Activated CD4-positive, alpha-beta memory T cell treated with anti-CD3 and anti-CD28 coated beads for 36 hours (primary cell): Measurements from ENCODE around the gene MDM1. TPM values are rescaled to one million over a fixed set of nuclear protein-coding genes. Genes with fewer than 3 reads are reported as not detected.

ENCODE experiments used
- CTCF ChIA-PET: fragments of 350-600 bp; sonication (Branson Sonifier 250); formaldehyde crosslinking; loops from one replicate; lab custom pipeline; 2021; ENCODE audit warnings: antibody characterized with exemption, inconsistent platforms; lab: Charles Lee
- POLR2A ChIA-PET: fragments of 350-600 bp; sonication (Branson Sonifier 250); formaldehyde crosslinking; loops from one replicate; lab custom pipeline; 2021; ENCODE audit warnings: antibody characterized with exemption; lab: Charles Lee
- DNase-seq: peaks from one replicate; pipeline ENCODE4 v3.0.0-alpha.2; 2020
- H3K27ac Mint-ChIP-seq: one replicate; pipeline ENCODE4 v1.8.0; 2021; ENCODE audit warnings: mixed read lengths
- H3K27me3 Mint-ChIP-seq: one replicate; pipeline ENCODE4 v1.8.0; 2021; ENCODE audit warnings: mixed read lengths
- H3K36me3 Mint-ChIP-seq: one replicate; pipeline ENCODE4 v1.8.0; 2021; ENCODE audit warnings: mixed read lengths
- H3K4me1 Mint-ChIP-seq: one replicate; pipeline ENCODE4 v1.8.0; 2021; ENCODE audit warnings: low read depth, mixed read lengths
- H3K4me3 Mint-ChIP-seq: one replicate; pipeline ENCODE4 v1.8.0; 2021; ENCODE audit warnings: mild to moderate bottlenecking, mixed read lengths
- H3K9me3 Mint-ChIP-seq: one replicate; pipeline ENCODE4 v1.8.0; 2021; ENCODE audit warnings: mixed read lengths
- intact Hi-C: fragments of 100-400 bp; cut with micrococcal nuclease; formaldehyde crosslinking; loops from one replicate; pipeline ENCODE4 v1.15.1; 2023
- total RNA-seq, 2 experiments: library from RNA; stranded (reverse); gene quantifications; one replicate each; pipeline ENCODE4 v1.2.3, GENCODE V29; 2021

Gene MDM1
- total RNA-seq, 2 experiments from 2014 or later: 13.8 to 15.6 TPM

DNA sequence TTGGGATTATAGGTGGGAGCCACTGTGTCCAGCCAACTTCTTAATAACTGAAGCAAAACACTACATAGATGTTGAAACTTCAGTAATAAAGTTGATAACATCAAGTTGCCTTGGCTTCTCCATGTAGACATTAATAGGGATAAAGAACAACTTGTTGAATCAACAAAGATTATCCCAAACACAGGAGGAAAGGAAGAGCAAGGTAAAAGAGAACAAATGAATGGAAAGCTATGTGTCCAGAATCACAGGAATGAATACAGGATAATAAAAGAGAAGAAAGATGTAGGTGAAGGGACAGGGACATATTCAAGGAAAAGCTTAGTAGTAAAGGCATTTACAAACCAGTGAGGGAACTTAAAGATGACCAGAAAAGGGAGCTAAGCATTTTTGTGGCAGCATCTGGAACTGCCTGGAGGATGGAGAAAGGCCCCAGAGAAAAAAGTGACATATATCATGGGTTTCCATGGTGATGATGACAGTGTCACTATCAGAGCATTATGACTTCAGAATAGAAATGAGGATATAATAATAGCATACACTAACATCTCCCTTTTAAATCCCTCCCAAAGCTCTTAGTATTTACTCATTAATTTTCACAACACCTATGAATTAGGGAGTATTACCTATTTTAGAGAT, 24.0 kb upstream of the MDM1 start:
- POLR2A ChIA-PET: interaction anchor here (0.7 to 1.0 kb wide), 2 partner anchors 14 to 16 kb away, joined by 3 read pairs; no protein-coding TSS in a partner anchor
- Mint-ChIP-seq H3K27ac (no peak overlapping the region), H3K4me1 (peaks cover 12% of the 10 kb centered on the region), H3K36me3 (no peaks in the 10 kb centered on the region), H3K27me3 (no peaks in the 10 kb centered on the region), H3K9me3 (no peaks in the 10 kb centered on the region), H3K4me3 (no peak overlapping the region)
- CTCF ChIA-PET: interaction anchor here (0.6 to 1.2 kb wide), 4 partner anchors 17 to 348 kb away, joined by 3 to 4 read pairs (median 4); no protein-coding TSS in a partner anchor
- DNase-seq: no peak
- intact Hi-C loops: loop anchor here (5.0 kb wide), 2 partner anchors 286 to 391 kb away; partner anchors contain the start of gene SLC35E3

DNA sequence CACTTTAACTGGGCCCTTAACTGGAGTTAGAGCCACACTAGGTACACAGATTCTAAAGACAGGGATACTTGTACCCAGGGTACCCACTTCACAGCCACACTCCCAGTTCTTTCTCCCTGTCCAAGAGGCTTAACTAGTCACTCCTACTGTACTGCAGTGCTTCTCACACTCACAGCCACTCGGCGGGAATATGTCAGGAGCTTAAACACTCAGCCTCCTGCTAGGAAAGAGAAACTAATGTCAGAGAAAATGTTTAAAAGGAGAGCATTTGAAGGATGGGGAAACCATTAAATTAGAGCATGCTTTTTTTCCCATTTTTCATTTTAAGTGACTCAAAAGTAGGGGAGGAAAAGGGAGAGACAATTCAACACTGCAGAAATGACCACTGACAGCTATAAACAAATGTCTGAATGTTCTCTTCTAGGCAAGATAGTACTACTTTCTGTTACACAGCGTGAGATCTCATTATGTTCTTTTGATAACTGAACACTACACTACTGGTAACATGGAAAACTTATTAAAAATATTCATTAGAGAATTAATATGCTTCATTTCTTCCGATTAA, 22.9 kb upstream of the MDM1 start:
- H3K9me3 Mint-ChIP-seq: no peaks in the 10 kb centered on the region
- intact Hi-C loops: loop anchor here (5.0 kb wide), 2 partner anchors 287 to 392 kb away; partner anchors contain the start of gene SLC35E3
- H3K4me3 Mint-ChIP-seq: no peak overlapping the region
- H3K27ac Mint-ChIP-seq: no peak overlapping the region
- CTCF ChIA-PET: interaction anchor here (0.6 kb wide), 1 partner anchor 349 kb away, joined by 3 read pairs; no protein-coding TSS in a partner anchor
- H3K4me1 Mint-ChIP-seq: peaks cover 9% of the 10 kb centered on the region
- no peak for DNase-seq
- no peaks in the 10 kb centered on the region for H3K36me3 Mint-ChIP-seq
- peaks cover 1% of the 10 kb centered on the region for H3K27me3 Mint-ChIP-seq
- POLR2A ChIA-PET: no interaction called here

DNA sequence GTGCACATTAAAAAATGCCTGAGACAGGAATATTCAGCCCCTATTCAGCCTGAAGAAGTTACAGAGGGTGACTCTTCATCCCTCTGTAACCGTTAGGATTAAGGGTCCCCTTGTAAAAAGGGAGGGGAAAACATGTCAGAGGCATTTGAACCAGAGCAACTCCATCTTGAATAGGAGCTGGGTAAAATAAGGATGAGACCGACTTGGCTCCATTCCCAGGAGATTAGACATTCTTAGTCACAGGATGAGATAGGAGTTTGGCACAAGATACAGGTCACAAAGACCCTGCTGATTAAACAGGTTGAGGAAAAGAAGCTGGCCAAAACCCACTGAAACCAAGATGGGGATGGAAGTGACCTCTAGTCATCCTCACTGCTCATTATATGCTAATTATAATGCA, 19.9 kb upstream of the MDM1 start:
- POLR2A ChIA-PET: no interaction called here
- intact Hi-C loops: no loop called here
- H3K36me3 Mint-ChIP-seq: no peaks in the 10 kb centered on the region
- no peak overlapping the region for H3K27ac Mint-ChIP-seq
- no peak overlapping the region for H3K4me3 Mint-ChIP-seq
- no peak for DNase-seq
- H3K27me3 Mint-ChIP-seq: peaks cover 2% of the 10 kb centered on the region
- CTCF ChIA-PET: no interaction called here
- no peaks in the 10 kb centered on the region for H3K9me3 Mint-ChIP-seq
- H3K4me1 Mint-ChIP-seq: no peaks in the 10 kb centered on the region

DNA sequence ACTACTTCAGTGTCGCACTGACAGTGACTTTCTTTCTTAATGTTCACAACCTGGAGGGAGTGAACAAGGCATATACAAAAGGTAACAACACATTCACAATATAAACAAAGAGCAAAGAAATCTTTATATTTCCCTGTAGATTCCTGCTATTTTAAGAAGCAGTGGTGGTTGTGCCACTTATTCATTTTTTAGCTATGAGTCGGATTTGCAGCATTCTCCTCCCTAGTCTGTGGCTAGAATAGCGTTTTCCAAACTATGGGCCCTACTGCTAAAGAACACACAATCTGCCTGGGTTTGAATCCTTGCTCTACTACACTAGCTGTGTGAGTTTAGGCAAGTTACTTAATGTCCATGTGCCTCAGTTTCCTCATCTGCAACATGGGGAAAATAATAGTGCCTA, 18.6 kb upstream of the MDM1 start:
- Mint-ChIP-seq H3K27me3 (peaks cover 6% of the 10 kb centered on the region), H3K9me3 (no peaks in the 10 kb centered on the region), H3K4me1 (peaks cover 1% of the 10 kb centered on the region), H3K4me3 (no peak overlapping the region), H3K27ac (no peak overlapping the region), H3K36me3 (no peaks in the 10 kb centered on the region)
- POLR2A ChIA-PET: no interaction called here
- intact Hi-C loops: no loop called here
- DNase-seq: no peak
- CTCF ChIA-PET: interaction anchor here (0.6 kb wide), 1 partner anchor 9 kb away, joined by 3 read pairs; no protein-coding TSS in a partner anchor

DNA sequence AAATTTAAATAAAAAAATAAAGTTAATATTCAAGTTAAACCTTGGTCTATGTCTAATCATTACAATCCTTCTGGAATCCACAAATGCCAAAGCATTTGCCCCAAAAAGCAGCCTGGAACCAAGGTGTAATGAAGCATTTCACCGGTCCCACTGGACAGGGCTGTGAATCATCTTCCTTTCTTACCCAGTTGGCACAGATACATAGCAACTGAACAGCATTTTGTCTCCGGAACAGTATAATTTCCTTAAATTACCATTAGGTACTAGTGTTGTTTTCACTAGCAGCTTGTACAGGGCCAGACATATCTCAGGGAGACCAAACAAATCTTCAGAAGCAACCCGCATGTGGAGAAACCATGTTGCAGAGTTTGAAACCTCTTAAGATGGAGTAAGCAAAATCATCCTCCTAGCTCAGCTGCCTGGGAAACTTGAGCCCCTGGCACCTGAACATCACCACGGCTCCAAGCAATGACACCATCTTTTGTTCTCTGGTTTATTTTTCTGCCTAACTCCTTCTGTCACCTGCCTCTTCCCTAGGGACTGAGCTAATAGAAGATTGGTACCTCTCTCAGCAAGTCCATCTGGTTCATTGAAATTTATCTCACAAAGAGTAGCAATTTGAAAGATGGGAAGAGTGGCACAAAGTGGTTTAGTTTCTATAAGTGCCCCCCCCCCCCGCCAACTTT, 17.9 kb upstream of the MDM1 start:
- no peak overlapping the region for H3K27ac Mint-ChIP-seq
- no peak for DNase-seq
- peaks cover 4% of the 10 kb centered on the region for H3K4me1 Mint-ChIP-seq
- H3K27me3 Mint-ChIP-seq: peaks cover 6% of the 10 kb centered on the region
- POLR2A ChIA-PET: no interaction called here
- no peak overlapping the region for H3K4me3 Mint-ChIP-seq
- CTCF ChIA-PET: no interaction called here
- intact Hi-C loops: no loop called here
- no peaks in the 10 kb centered on the region for H3K36me3 Mint-ChIP-seq
- H3K9me3 Mint-ChIP-seq: no peaks in the 10 kb centered on the region

DNA sequence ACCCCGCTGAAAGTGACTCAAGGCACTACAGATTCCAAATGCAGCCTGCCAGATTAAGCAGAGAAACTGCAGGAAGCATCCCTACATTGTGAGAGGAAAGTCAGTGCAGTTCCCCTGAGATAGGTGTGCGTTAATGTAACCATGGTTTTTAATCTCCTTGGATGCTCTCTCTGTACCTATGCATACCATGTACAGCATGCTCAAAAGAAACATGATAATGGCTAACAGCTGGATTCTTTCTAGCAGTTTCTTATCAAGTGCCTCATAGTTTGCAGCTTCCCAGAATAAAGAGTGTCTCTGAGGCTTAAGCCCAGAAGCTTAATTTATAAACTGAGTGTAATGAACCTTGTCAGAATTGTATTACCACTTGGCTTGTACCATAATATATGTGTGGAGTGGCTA, 17.1 kb upstream of the MDM1 start:
- ChIA-PET CTCF (interaction anchor here (0.8 kb wide), 2 partner anchors 13 to 44 kb away, joined by 3 read pairs; no protein-coding TSS in a partner anchor), POLR2A (no interaction called here)
- H3K27ac Mint-ChIP-seq: no peak overlapping the region
- peaks cover 6% of the 10 kb centered on the region for H3K27me3 Mint-ChIP-seq
- H3K9me3 Mint-ChIP-seq: no peaks in the 10 kb centered on the region
- no peak for DNase-seq
- intact Hi-C loops: no loop called here
- peaks cover 4% of the 10 kb centered on the region for H3K4me1 Mint-ChIP-seq
- no peaks in the 10 kb centered on the region for H3K36me3 Mint-ChIP-seq
- no peak overlapping the region for H3K4me3 Mint-ChIP-seq

DNA sequence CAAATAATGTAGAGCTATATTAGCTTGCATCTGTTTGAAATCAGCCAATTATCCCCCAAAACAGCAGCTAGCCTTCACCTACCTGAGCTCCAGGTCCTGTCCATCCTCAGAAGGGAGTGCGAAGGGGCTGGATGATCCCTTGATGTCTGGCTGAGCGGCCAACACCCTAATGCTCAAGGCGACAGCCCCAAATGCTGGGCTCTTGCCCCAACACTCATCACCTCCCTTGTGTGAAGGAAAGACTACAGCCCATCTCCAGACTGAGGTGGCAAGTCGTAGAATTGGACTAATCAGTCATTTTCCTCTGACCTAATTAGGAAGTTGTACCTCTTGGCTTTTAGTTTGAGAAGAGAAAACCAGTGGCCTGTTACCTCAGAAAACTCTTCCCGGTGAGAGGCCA, 16.3 kb upstream of the MDM1 start:
- Mint-ChIP-seq H3K27me3 (peaks cover 6% of the 10 kb centered on the region), H3K4me3 (no peak overlapping the region), H3K36me3 (no peaks in the 10 kb centered on the region), H3K9me3 (no peaks in the 10 kb centered on the region), H3K27ac (no peak overlapping the region), H3K4me1 (peaks cover 4% of the 10 kb centered on the region)
- intact Hi-C loops: no loop called here
- ChIA-PET POLR2A (no interaction called here), CTCF (interaction anchor here (0.7 to 0.8 kb wide), 3 partner anchors 12 to 169 kb away, joined by 3 read pairs; no protein-coding TSS in a partner anchor)
- DNase-seq: no peak

DNA sequence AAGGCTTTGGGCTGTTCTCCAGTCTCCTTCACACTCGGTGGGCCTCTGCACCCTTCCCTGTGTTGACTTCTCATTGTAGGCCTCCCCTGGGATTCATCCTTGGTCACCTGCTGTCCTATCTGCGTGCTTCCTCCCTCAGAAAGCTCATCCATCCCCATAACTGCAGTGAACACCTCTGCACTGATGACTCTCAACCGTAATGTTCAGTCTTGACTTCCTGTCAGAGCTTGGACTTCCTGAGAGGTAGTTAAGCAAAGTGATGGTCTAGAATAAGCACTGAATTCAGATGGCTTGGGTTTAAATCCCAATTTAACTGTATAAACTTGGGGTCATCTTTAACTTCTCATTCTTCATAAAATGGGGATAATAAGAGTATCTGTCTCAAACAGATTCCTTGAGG, 13.6 kb upstream of the MDM1 start:
- intact Hi-C loops: no loop called here
- POLR2A ChIA-PET: interaction anchor here (0.6 kb wide), 1 partner anchor 8 kb away, joined by 3 read pairs; no protein-coding TSS in a partner anchor
- H3K4me1 Mint-ChIP-seq: peaks cover 4% of the 10 kb centered on the region
- H3K4me3 Mint-ChIP-seq: no peak overlapping the region
- no peaks in the 10 kb centered on the region for H3K36me3 Mint-ChIP-seq
- H3K27ac Mint-ChIP-seq: no peak overlapping the region
- peaks cover 9% of the 10 kb centered on the region for H3K27me3 Mint-ChIP-seq
- CTCF ChIA-PET: no interaction called here
- DNase-seq: no peak
- H3K9me3 Mint-ChIP-seq: no peaks in the 10 kb centered on the region

DNA sequence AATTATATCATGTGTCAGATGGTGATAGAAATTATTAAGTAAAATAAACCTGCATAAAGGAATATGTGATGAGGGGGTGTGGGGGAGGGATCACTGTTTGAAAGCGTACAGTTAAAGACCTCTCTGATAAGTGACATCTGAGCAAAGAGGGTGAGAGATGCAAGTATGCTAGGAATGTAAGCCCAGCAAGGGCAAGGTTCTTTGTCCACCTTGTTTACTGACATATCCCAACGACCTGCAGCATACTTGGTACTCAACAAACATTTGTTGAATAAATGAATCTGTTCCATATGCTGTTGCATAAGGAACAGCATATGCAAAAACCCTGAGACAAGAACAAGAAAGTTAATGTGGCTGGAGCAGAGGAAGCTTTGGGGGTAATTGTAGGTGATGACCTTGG, 12.0 kb upstream of the MDM1 start:
- no peak overlapping the region for H3K27ac Mint-ChIP-seq
- intact Hi-C loops: no loop called here
- ChIA-PET CTCF (interaction anchor here (0.5 kb wide), 1 partner anchor 368 kb away, joined by 3 read pairs; no protein-coding TSS in a partner anchor), POLR2A (no interaction called here)
- H3K36me3 Mint-ChIP-seq: no peaks in the 10 kb centered on the region
- DNase-seq: no peak
- H3K4me1 Mint-ChIP-seq: peaks cover 4% of the 10 kb centered on the region
- H3K9me3 Mint-ChIP-seq: no peaks in the 10 kb centered on the region
- no peak overlapping the region for H3K4me3 Mint-ChIP-seq
- peaks cover 8% of the 10 kb centered on the region for H3K27me3 Mint-ChIP-seq

DNA sequence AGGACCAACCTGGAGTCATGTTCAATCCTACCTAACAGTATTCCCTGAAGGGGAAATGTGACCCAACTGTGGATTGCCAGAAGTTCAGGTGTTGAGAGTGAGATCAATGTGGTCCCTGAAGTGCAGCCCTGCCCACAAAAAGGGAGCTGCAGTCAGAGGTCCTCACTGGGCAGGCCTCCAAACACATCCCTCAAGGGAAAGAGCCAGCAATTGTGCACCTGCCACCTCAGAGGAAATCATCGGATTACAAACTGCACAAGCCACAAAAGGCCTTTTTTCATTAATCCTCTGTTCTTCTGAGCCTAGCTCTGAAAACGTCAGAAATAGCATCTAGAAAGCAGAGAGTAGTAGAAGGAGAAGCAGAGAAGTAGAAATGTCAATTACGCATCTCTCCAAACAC, 10.8 kb upstream of the MDM1 start:
- Mint-ChIP-seq H3K27ac (no peak overlapping the region), H3K9me3 (no peaks in the 10 kb centered on the region), H3K4me3 (no peak overlapping the region), H3K4me1 (peaks cover 4% of the 10 kb centered on the region), H3K36me3 (no peaks in the 10 kb centered on the region), H3K27me3 (peaks cover 9% of the 10 kb centered on the region)
- POLR2A ChIA-PET: interaction anchor here (1.3 kb wide), 1 partner anchor 12 kb away, joined by 3 read pairs; no protein-coding TSS in a partner anchor
- intact Hi-C loops: no loop called here
- CTCF ChIA-PET: no interaction called here
- no peak for DNase-seq

DNA sequence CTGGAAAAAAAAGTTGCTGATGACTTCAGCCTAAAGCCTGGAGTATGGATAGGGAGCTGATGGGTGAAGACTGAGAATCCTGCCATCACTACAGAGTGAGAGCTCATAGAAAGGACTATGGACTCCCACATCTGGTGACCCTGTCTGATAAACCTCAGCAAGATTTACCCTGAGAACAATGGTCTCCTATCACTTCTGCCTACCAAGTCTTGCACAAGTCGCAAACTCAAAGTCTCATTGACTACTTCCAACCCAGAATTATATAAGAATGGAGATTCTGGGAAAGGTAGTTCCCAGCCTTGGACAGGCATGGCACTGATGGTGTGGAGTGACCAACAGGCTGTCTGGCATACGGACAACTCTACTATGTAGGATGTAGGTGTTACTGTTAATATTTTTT, 9.7 kb upstream of the MDM1 start:
- Mint-ChIP-seq H3K4me3 (no peak overlapping the region), H3K4me1 (peaks cover 4% of the 10 kb centered on the region), H3K27me3 (peaks cover 7% of the 10 kb centered on the region), H3K9me3 (no peaks in the 10 kb centered on the region), H3K36me3 (no peaks in the 10 kb centered on the region), H3K27ac (no peak overlapping the region)
- DNase-seq: no peak
- intact Hi-C loops: no loop called here
- POLR2A ChIA-PET: interaction anchor here (0.7 kb wide), 1 partner anchor 15 kb away, joined by 3 read pairs; no protein-coding TSS in a partner anchor
- CTCF ChIA-PET: interaction anchor here (1.1 kb wide), 1 partner anchor 18 kb away, joined by 3 read pairs; no protein-coding TSS in a partner anchor
